SK-N-SH (cell line): ENCODE results near the gene AP5B1.

Experiments used
- CHD2 ChIP-seq: fragments of 150-350 bp; IDR thresholded peaks from 2 replicates; pipeline ENCODE4 v1.6.1; 2018; ENCODE audit warnings: low read length; ENCODE audit not compliant: partially characterized antibody
- FOXM1 ChIP-seq: IDR thresholded peaks from 2 replicates; pipeline ENCODE4 v1.4.0; 2012; ENCODE audit warnings: low read depth, mild to moderate bottlenecking
- GATA2 ChIP-seq: sonication (generic); formaldehyde crosslinking; IDR thresholded peaks from 2 replicates; pipeline ENCODE4 v1.5.0; 2020; ENCODE audit warnings: mild to moderate bottlenecking, missing genetic modification reagents
- NRF1 ChIP-seq: IDR thresholded peaks from 2 replicates; pipeline ENCODE4 v1.6.1; 2012; ENCODE audit warnings: low read depth, mild to moderate bottlenecking, low read length
- POLR2AphosphoS5 ChIP-seq: IDR thresholded peaks from 2 replicates; pipeline ENCODE4 v1.6.1; 2012; ENCODE audit warnings: low read depth, low read length
- RAD21 ChIP-seq: IDR thresholded peaks from 2 replicates; pipeline ENCODE4 v1.6.1; 2012; ENCODE audit warnings: mild to moderate bottlenecking, low read length
- RFX5 ChIP-seq: IDR thresholded peaks from 2 replicates; pipeline ENCODE4 v1.6.1; 2012; ENCODE audit warnings: mild to moderate bottlenecking, improper control_type of control experiment, low read length
- TF ChIP-seq, protein P1 (sequence below): fragments of 200-600 bp; sonication (generic); IDR thresholded peaks from 2 replicates; pipeline ENCODE4 v1.6.1; 2017; ENCODE audit warnings: antibody characterized with exemption, mild to moderate bottlenecking, moderate library complexity
- TF ChIP-seq, protein P2 (sequence below): fragments of 150-350 bp; IDR thresholded peaks from 2 replicates; pipeline ENCODE4 v1.6.1; 2017; ENCODE audit warnings: antibody characterized with exemption, low read length, low read depth, borderline replicate concordance

DNA sequence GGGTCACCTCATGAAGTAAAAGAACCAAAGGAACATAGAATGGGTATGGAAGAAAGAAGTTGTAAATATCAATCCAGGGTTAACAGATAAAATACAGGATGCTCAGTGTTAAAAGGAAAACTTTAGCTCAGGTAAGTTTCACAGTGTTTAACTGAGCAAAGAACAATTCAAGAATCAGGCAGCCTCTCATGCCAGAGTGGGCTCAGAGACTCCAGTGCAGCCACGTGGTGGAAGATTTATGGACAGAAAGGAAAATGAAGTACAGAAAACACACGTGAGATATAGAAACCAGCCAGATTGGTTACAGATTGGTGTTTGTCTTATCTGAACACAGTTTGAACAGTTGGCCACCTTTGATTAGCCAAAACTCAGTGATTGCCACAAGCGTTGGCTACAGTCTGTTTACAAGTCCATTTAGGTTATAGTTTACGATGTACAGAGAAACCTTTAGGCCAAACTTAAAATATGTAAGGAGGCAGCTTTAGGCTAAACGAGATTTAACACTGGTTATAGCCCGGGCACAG is 9.1 kb downstream of the AP5B1 start:
- TF ChIP-seq, protein P1, sequence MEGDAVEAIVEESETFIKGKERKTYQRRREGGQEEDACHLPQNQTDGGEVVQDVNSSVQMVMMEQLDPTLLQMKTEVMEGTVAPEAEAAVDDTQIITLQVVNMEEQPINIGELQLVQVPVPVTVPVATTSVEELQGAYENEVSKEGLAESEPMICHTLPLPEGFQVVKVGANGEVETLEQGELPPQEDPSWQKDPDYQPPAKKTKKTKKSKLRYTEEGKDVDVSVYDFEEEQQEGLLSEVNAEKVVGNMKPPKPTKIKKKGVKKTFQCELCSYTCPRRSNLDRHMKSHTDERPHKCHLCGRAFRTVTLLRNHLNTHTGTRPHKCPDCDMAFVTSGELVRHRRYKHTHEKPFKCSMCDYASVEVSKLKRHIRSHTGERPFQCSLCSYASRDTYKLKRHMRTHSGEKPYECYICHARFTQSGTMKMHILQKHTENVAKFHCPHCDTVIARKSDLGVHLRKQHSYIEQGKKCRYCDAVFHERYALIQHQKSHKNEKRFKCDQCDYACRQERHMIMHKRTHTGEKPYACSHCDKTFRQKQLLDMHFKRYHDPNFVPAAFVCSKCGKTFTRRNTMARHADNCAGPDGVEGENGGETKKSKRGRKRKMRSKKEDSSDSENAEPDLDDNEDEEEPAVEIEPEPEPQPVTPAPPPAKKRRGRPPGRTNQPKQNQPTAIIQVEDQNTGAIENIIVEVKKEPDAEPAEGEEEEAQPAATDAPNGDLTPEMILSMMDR, result no peak
- no peak for TF ChIP-seq NRF1
- TF ChIP-seq GATA2 (CRISPR knock-in tag), result no peak
- TF ChIP-seq, protein P2, sequence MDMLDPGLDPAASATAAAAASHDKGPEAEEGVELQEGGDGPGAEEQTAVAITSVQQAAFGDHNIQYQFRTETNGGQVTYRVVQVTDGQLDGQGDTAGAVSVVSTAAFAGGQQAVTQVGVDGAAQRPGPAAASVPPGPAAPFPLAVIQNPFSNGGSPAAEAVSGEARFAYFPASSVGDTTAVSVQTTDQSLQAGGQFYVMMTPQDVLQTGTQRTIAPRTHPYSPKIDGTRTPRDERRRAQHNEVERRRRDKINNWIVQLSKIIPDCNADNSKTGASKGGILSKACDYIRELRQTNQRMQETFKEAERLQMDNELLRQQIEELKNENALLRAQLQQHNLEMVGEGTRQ, result no peak
- no peak for TF ChIP-seq RAD21
- no peak for TF ChIP-seq RFX5
- no peak for TF ChIP-seq POLR2AphosphoS5
- TF ChIP-seq FOXM1, result no peak
- TF ChIP-seq CHD2, result no peak
